ENCODE measurements around the gene ZWILCH.

GRCh38 chr15:66588971-66589370 is 83.8 kb downstream of the ZWILCH start:
- TF ChIP-seq CTCF (conservative IDR thresholded peaks at IDR 0.05; ENCODE audit: low read length): no peak
- TF ChIP-seq EZH2phosphoT487 (IDR thresholded peaks at IDR 0.05; ENCODE audit: borderline replicate concordance, low read depth, low read length): no peak
